SU-DHL-6 (cell line): ENCODE results near the gene CCDC187.

Experiments
- H2AFZ ChIP-seq: fragments of 200-600 bp; sonication (generic); 2 replicates; pipeline ENCODE4 v1.6.1; 2014; ENCODE audit warnings: low read depth, mild to moderate bottlenecking, moderate library complexity, mixed read lengths, antibody characterized with exemption, low read length; ENCODE audit not compliant: severe bottlenecking
- H3F3A ChIP-seq: fragments of 200-600 bp; shearing (Covaris generic); 2 replicates; pipeline ENCODE4 v1.6.0; 2016; ENCODE audit warnings: antibody characterized with exemption, mild to moderate bottlenecking; ENCODE audit not compliant: insufficient read depth
- H3K27ac ChIP-seq: fragments of 200-600 bp; sonication (generic); 2 replicates; pipeline ENCODE4 v1.5.1; 2016; ENCODE audit warnings: low read depth, mild to moderate bottlenecking, low read length, moderate library complexity, mixed read lengths
- H3K27me3 ChIP-seq: fragments of 200-600 bp; sonication (generic), shearing (Covaris generic); 2 replicates; pipeline ENCODE4 v1.6.0; 2014; ENCODE audit warnings: mild to moderate bottlenecking, low read length
- H3K36me3 ChIP-seq: fragments of 200-600 bp; sonication (generic); 2 replicates; pipeline ENCODE4 v1.6.1; 2014; ENCODE audit warnings: mild to moderate bottlenecking, low read length, mixed read lengths
- H3K4me2 ChIP-seq: fragments of 300-600, 200-600 bp; shearing (Covaris generic), sonication (generic); 2 replicates; pipeline ENCODE4 v1.6.0; 2014; ENCODE audit warnings: low read length, low read depth, mild to moderate bottlenecking; ENCODE audit not compliant: poor library complexity, severe bottlenecking
- H3K4me3 ChIP-seq: fragments of 200-600 bp; sonication (generic); 2 replicates; pipeline ENCODE4 v1.5.1; 2014; ENCODE audit warnings: antibody characterized with exemption, low read length, mild to moderate bottlenecking, mixed read lengths; ENCODE audit not compliant: insufficient read depth, poor library complexity, severe bottlenecking
- H3K79me2 ChIP-seq: fragments of 200-600 bp; sonication (generic); 2 replicates; pipeline ENCODE4 v1.6.1; 2014; ENCODE audit warnings: mild to moderate bottlenecking, low read length, moderate library complexity; ENCODE audit not compliant: insufficient read depth
- H3K9ac ChIP-seq: fragments of 200-600 bp; sonication (generic); 2 replicates; pipeline ENCODE4 v1.7.0; 2014; ENCODE audit warnings: mild to moderate bottlenecking, low read length
- H3K9me2 ChIP-seq: fragments of 200-600 bp; sonication (generic); replicated peaks from 2 replicates; pipeline ENCODE4 v1.6.1; 2014; ENCODE audit warnings: low read length; ENCODE audit not compliant: insufficient read depth
- H3K9me3 ChIP-seq: fragments of 200-600 bp; sonication (generic); 2 replicates; pipeline ENCODE4 v1.6.1; 2014; ENCODE audit warnings: low read length, mixed read lengths; ENCODE audit not compliant: insufficient read depth
- H4K20me1 ChIP-seq: fragments of 200-600 bp; sonication (generic); 2 replicates; pipeline ENCODE4 v1.6.1; 2014; ENCODE audit warnings: low read depth, mild to moderate bottlenecking, antibody characterized with exemption, low read length, moderate library complexity, mixed read lengths
- EZH2phosphoT487 ChIP-seq: fragments of 200-600 bp; sonication (generic), shearing (Covaris generic); conservative IDR thresholded peaks from 2 replicates; pipeline ENCODE4 v1.6.1; 2018; ENCODE audit warnings: mild to moderate bottlenecking, antibody characterized with exemption, low read length, moderate library complexity, mixed read lengths
- TF ChIP-seq, protein P1 (sequence below): fragments of 200-600 bp; sonication (generic); IDR thresholded peaks from one replicate; pipeline ENCODE4 v1.5.1; 2017; ENCODE audit warnings: antibody characterized with exemption, mild to moderate bottlenecking, low read length, moderate library complexity; ENCODE audit not compliant: insufficient read depth, poor library complexity, severe bottlenecking

Gene CCDC187

DNA sequence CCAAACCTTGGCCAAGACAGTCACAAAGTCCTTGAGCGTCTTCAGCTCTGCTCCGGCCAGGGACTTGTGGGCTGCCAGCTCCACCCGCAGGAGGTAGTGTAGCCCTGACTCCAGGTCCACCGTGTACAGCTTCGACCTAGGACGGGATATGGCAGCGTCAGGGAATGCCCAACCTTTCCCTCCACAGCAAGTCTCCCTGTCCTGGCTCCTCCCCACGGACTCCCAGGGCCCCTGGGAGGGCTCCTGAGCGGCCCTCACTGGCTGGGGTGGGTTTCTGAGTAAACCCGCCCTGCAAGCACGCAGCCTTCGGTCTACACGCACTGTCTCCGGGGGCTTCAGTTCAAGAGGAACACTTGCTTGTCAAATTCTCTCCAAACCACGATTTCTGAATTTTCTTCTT, 85.2 kb downstream of the CCDC187 start:
- Histone ChIP-seq H3K27ac (no peak overlapping the region), H3F3A (peaks cover 8% of the 10 kb centered on the region), H3K36me3 (peaks cover 18% of the 10 kb centered on the region), H3K9me2 (no peaks in the 10 kb centered on the region), H3K79me2 (peaks cover 20% of the 10 kb centered on the region; the same call in 1 of the 2 replicates), H2AFZ (no peak overlapping the region), H3K9me3 (no peaks in the 10 kb centered on the region), H4K20me1 (no peaks in the 10 kb centered on the region), H3K27me3 (no peaks in the 10 kb centered on the region), H3K4me3 (no peak overlapping the region), H3K9ac (no peak overlapping the region), H3K4me2 (no peak overlapping the region)
- TF ChIP-seq, protein P1, sequence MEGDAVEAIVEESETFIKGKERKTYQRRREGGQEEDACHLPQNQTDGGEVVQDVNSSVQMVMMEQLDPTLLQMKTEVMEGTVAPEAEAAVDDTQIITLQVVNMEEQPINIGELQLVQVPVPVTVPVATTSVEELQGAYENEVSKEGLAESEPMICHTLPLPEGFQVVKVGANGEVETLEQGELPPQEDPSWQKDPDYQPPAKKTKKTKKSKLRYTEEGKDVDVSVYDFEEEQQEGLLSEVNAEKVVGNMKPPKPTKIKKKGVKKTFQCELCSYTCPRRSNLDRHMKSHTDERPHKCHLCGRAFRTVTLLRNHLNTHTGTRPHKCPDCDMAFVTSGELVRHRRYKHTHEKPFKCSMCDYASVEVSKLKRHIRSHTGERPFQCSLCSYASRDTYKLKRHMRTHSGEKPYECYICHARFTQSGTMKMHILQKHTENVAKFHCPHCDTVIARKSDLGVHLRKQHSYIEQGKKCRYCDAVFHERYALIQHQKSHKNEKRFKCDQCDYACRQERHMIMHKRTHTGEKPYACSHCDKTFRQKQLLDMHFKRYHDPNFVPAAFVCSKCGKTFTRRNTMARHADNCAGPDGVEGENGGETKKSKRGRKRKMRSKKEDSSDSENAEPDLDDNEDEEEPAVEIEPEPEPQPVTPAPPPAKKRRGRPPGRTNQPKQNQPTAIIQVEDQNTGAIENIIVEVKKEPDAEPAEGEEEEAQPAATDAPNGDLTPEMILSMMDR = no peak
- TF ChIP-seq EZH2phosphoT487 = no peak

DNA sequence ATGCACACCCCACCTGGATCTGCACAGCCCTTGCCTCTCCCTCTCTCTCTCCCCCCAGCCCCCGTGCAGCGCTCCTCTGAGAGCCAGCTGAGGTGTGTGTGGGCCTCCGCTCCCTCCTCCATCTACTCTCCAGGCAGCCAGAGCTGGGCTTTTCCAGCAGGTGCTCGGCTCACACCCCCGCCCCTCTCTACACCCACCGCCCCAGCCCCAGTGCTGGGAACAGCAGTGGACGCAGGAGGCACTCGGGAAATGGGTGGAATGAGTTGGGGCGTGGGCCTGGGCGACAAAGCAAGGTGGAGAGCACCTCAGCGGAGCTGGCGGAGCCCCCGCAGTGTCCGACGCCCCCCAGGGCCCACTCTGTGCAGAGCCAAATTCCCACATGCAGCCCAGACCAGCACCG, 85.6 kb downstream of the CCDC187 start:
- no peak overlapping the region for H3K9ac ChIP-seq
- H4K20me1 ChIP-seq = no peaks in the 10 kb centered on the region
- H3K9me2 ChIP-seq = no peaks in the 10 kb centered on the region
- peaks cover 20% of the 10 kb centered on the region for H3K36me3 ChIP-seq
- TF ChIP-seq EZH2phosphoT487 = no peak
- TF ChIP-seq, protein P1 = no peak
- no peak overlapping the region for H2AFZ ChIP-seq
- peaks cover 20% of the 10 kb centered on the region; the same call in 1 of the 2 replicates for H3K79me2 ChIP-seq
- no peak overlapping the region for H3K4me2 ChIP-seq
- no peak overlapping the region for H3K4me3 ChIP-seq
- no peaks in the 10 kb centered on the region for H3K27me3 ChIP-seq
- peaks cover 4% of the 10 kb centered on the region for H3F3A ChIP-seq
- H3K9me3 ChIP-seq = no peaks in the 10 kb centered on the region
- no peak overlapping the region for H3K27ac ChIP-seq

DNA sequence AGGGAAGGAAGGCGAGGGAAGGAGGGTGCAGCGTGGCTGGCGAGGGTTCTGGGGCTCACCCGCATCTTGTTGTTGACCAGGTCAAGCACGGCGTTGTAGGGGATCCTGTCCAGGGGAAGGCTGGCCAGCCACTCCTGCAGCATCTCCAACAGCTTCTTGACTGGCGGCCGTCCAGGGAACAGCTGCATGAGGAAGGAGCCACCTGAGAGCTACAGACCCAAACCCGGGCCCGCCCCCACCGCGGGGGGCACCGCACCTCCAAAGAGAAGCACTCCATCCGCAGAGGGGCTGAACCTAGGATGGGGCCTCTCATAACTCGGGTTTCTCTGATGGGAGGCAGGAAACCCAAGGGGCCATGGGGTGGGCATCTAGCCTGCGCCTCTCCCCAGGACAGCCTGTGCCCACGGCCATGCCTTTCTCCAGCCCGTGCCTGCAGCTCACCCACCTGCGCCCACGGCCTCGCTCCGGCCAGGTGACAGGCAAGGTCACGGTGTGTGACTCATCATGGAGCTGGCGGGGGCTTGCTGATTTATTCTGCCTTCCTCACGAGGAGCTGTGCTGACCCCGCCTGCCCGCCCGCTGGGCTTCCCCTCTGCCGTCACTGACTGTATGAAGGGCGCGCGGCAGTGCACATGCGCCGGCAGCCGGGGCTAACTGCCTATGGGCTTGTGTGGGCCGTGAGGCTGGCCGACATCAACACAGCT, 87.2 kb downstream of the CCDC187 start:
- H3K79me2 ChIP-seq = peaks cover 12% of the 10 kb centered on the region; the same call in 1 of the 2 replicates
- H3K9me3 ChIP-seq = no peaks in the 10 kb centered on the region
- no peaks in the 10 kb centered on the region for H3K9me2 ChIP-seq
- no peaks in the 10 kb centered on the region for H4K20me1 ChIP-seq
- TF ChIP-seq, protein P1 = no peak
- TF ChIP-seq EZH2phosphoT487 = no peak
- no peak overlapping the region for H3K27ac ChIP-seq
- no peaks in the 10 kb centered on the region for H3K27me3 ChIP-seq
- 0 out of 2 replicates have a peak, but pooled peaks cover 5% of the 10 kb centered on the region for H3F3A ChIP-seq
- no peak overlapping the region for H3K4me3 ChIP-seq
- no peak overlapping the region for H2AFZ ChIP-seq
- H3K36me3 ChIP-seq = peaks cover 20% of the 10 kb centered on the region
- no peak overlapping the region for H3K9ac ChIP-seq
- H3K4me2 ChIP-seq = no peak overlapping the region
